OCI-LY3 (cell line): ENCODE results near the gene CD6.

ENCODE experiments used
- H2AFZ ChIP-seq: fragments of 200-600, 300-600 bp; shearing (Covaris generic); 2 replicates; pipeline ENCODE4 v1.6.0; 2014; ENCODE audit warnings: antibody characterized with exemption, low read depth, low read length
- H3K27ac ChIP-seq: fragments of 200-600, 300-600 bp; sonication (generic); 2 replicates; pipeline ENCODE4 v1.5.1; 2014; ENCODE audit warnings: mild to moderate bottlenecking, low read length, moderate library complexity, mixed read lengths
- H3K27me3 ChIP-seq: fragments of 200-600, 300-600 bp; sonication (generic); 2 replicates; pipeline ENCODE4 v1.6.1; 2014; ENCODE audit warnings: low read depth, low read length, mixed read lengths
- H3K36me3 ChIP-seq: fragments of 200-600, 300-600 bp; sonication (generic); replicated peaks from 2 replicates; pipeline ENCODE3; 2014; ENCODE audit warnings: low read depth, low read length, mixed read lengths
- H3K4me1 ChIP-seq: fragments of 300-600, 200-600 bp; sonication (generic); 2 replicates; pipeline ENCODE4 v1.6.1; 2014; ENCODE audit warnings: low read length, mixed read lengths
- H3K4me2 ChIP-seq: fragments of 200-600, 300-600 bp; sonication (generic); 2 replicates; pipeline ENCODE4 v1.6.1; 2014; ENCODE audit warnings: low read length, mixed read lengths
- H3K4me3 ChIP-seq: fragments of 300-600, 200-600 bp; sonication (generic); 2 replicates; pipeline ENCODE4 v1.5.1; 2014; ENCODE audit warnings: antibody characterized with exemption, mild to moderate bottlenecking, low read length, moderate library complexity
- H3K79me2 ChIP-seq: fragments of 300-600, 200-600 bp; shearing (Covaris generic); 2 replicates; pipeline ENCODE4 v1.6.1; 2014; ENCODE audit warnings: mild to moderate bottlenecking, low read length, mixed read lengths
- H3K9ac ChIP-seq: fragments of 300-600, 200-600 bp; shearing (Covaris generic); 2 replicates; pipeline ENCODE4 v1.6.0; 2014; ENCODE audit warnings: mild to moderate bottlenecking, low read length, moderate library complexity
- H3K9me3 ChIP-seq: fragments of 200-600, 300-600 bp; shearing (Covaris generic); 2 replicates; pipeline ENCODE4 v1.6.1; 2014; ENCODE audit warnings: low read length, mixed read lengths; ENCODE audit not compliant: insufficient read depth
- H4K20me1 ChIP-seq: fragments of 200-600, 300-600 bp; sonication (generic); 2 replicates; pipeline ENCODE4 v1.6.1; 2016; ENCODE audit warnings: low read length, mixed read lengths; ENCODE audit not compliant: insufficient read depth
- EZH2phosphoT487 ChIP-seq: fragments of 200-600 bp; shearing (Covaris generic); IDR thresholded peaks from 2 replicates; pipeline ENCODE4 v1.6.1; 2018; ENCODE audit warnings: antibody characterized with exemption, mixed run types, low read depth
- TF ChIP-seq, protein P1 (sequence below): fragments of 200-600, 300-600 bp; sonication (generic); IDR thresholded peaks from 2 replicates; pipeline ENCODE4 v1.5.1; 2014; ENCODE audit warnings: antibody characterized with exemption, low read length, low read depth

Gene CD6

DNA sequence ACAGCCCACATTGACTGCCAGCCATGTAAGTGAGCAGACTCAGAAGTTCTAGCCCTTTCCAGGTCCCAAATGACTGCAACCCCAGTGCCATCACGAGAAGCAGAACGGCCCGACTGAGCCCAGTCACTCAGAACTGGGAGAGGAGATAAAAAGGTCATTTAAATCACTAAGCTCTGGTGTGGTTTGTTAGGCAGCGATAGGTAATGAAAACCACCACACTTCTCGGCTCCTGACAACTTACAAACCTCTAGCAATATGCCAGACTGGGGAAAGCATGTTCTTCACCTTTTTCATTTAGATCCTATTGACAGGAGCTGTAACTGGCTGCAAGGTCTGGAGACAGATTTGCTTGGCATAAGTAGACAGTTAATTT lies 26.2 kb upstream of the CD6 start:
- Histone ChIP-seq H3K4me3 (no peak overlapping the region), H3K36me3 (peaks cover 88% of the 10 kb centered on the region), H3K4me2 (no peak overlapping the region), H3K27me3 (no peaks in the 10 kb centered on the region), H3K9me3 (no peaks in the 10 kb centered on the region), H4K20me1 (peaks cover 97% of the 10 kb centered on the region), H3K27ac (no peak overlapping the region), H3K4me1 (peaks cover 35% of the 10 kb centered on the region), H2AFZ (no peak overlapping the region), H3K9ac (no peak overlapping the region), H3K79me2 (peaks cover 78% of the 10 kb centered on the region)
- no peak for TF ChIP-seq EZH2phosphoT487

DNA sequence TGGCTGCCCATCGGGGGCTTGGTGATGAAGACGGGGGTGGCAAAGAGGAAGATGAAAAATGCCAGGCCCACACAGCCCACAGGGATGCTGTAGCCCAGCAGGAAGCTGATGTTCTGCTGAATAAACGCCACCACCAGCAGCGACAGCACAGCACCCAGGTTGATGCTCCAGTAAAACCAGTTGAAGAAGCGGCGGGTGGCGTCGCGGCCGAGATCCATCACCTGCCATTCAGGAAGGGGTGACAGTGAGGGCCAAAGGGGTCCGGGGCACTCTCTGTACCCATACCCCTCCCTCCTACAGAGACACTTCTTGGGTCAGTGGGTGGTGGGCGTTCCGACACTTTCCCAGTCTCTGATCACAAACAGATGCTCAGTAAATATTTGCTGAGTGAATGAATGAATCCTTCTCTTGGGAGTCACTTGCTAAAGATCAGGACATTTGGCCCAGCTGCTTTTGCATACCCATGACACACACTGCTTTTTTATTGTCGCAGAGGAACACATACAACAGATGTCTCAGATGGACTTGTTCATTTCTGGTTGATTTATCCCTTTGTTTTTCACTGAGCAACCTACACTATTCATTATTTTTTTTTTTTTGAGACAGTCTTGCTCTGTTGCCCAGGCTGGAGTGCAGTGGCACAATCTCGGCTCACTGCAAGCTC lies 24.7 kb upstream of the CD6 start:
- Histone ChIP-seq H3K79me2 (peaks cover 92% of the 10 kb centered on the region), H3K9ac (no peak overlapping the region), H2AFZ (no peak overlapping the region), H4K20me1 (peaks cover 87% of the 10 kb centered on the region), H3K9me3 (no peaks in the 10 kb centered on the region), H3K4me2 (no peak overlapping the region), H3K4me3 (no peak overlapping the region), H3K27me3 (no peaks in the 10 kb centered on the region), H3K27ac (no peak overlapping the region), H3K4me1 (peaks cover 35% of the 10 kb centered on the region), H3K36me3 (peaks cover 76% of the 10 kb centered on the region)
- TF ChIP-seq, protein P1, sequence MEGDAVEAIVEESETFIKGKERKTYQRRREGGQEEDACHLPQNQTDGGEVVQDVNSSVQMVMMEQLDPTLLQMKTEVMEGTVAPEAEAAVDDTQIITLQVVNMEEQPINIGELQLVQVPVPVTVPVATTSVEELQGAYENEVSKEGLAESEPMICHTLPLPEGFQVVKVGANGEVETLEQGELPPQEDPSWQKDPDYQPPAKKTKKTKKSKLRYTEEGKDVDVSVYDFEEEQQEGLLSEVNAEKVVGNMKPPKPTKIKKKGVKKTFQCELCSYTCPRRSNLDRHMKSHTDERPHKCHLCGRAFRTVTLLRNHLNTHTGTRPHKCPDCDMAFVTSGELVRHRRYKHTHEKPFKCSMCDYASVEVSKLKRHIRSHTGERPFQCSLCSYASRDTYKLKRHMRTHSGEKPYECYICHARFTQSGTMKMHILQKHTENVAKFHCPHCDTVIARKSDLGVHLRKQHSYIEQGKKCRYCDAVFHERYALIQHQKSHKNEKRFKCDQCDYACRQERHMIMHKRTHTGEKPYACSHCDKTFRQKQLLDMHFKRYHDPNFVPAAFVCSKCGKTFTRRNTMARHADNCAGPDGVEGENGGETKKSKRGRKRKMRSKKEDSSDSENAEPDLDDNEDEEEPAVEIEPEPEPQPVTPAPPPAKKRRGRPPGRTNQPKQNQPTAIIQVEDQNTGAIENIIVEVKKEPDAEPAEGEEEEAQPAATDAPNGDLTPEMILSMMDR = no peak
- TF ChIP-seq EZH2phosphoT487 = no peak

DNA sequence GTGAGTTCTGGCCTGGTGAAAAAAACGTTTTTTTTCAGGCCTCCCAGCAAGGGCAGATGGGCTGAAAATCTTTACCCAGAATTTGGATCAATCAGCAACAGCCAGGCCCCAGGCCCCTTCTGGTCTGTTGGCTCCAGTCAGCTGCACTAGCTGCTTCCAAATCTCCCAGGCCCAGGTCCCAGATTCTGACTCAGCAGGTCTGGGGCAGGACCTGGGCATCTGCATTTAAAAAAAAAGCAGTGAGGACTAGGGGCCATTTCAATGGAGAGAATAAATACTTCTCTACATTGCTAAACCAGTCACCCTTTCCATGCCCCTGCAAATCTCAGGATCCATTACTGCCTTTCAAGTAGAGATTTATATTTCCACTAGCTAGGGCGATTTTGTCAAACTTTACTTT lies 23.8 kb upstream of the CD6 start:
- Histone ChIP-seq H4K20me1 (peaks cover 78% of the 10 kb centered on the region), H3K9ac (no peak overlapping the region), H3K9me3 (no peaks in the 10 kb centered on the region), H3K4me2 (no peak overlapping the region), H2AFZ (no peak overlapping the region), H3K27ac (no peak overlapping the region), H3K36me3 (peaks cover 66% of the 10 kb centered on the region), H3K4me1 (peaks cover 32% of the 10 kb centered on the region), H3K4me3 (no peak overlapping the region), H3K79me2 (peaks cover 90% of the 10 kb centered on the region), H3K27me3 (no peaks in the 10 kb centered on the region)
- TF ChIP-seq, protein P1 = no peak
- no peak for TF ChIP-seq EZH2phosphoT487

DNA sequence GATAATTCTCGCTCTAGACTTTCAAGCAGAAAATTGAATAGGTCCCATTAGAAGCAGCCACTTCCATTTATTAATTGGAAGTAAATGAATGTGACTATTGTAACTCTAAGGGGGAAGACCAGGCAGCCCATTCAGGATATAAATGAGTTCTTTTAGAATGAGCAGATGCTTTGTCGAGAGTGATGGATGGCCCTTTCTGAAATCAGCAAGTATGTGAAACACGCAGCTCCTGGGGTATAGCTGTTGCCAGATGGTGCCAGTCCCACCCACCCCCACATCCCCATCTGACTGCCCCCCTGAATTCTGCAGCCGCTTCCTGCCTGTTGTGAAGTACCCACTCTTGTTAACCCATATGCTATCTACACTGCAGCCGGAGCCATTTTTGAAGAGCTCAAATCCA lies 23.2 kb upstream of the CD6 start:
- peaks cover 85% of the 10 kb centered on the region for H3K79me2 ChIP-seq
- H3K4me2 ChIP-seq = peak overlapping the region; percentile 52
- TF ChIP-seq, protein P1 = no peak
- TF ChIP-seq EZH2phosphoT487 = no peak
- H3K4me1 ChIP-seq = peaks cover 33% of the 10 kb centered on the region
- H3K4me3 ChIP-seq = peak overlapping the region; percentile 37; the same call in 1 of the 2 replicates
- H3K9ac ChIP-seq = no peak overlapping the region
- peaks cover 72% of the 10 kb centered on the region for H4K20me1 ChIP-seq
- H3K27me3 ChIP-seq = no peaks in the 10 kb centered on the region
- no peak overlapping the region for H2AFZ ChIP-seq
- H3K9me3 ChIP-seq = no peaks in the 10 kb centered on the region
- H3K36me3 ChIP-seq = peaks cover 61% of the 10 kb centered on the region
- H3K27ac ChIP-seq = no peak overlapping the region
